Middle frontal gyrus (tissue), 1 donor: ENCODE results near the gene CCDC60.
"Not testable (repeated sequence)": the region's sequence is repeated elsewhere in the genome, so short reads cannot be mapped to it uniquely, and the experiment has no call there.

Experiments
- DNase-seq: peaks from one replicate; pipeline ENCODE4 v3.0.0-alpha.2; 2015; ENCODE audit warnings: low spot score; ENCODE audit errors: extremely low spot score

CCDC60 gene

GRCh38 chr12:119338593-119339363 is 4.2 kb downstream of the CCDC60 start:
- DNase-seq = no peak

- DNase-seq = no peak
These were observed 6.0 kb downstream of the CCDC60 start for GRCh38 chr12:119340578-119340977.

DNA sequence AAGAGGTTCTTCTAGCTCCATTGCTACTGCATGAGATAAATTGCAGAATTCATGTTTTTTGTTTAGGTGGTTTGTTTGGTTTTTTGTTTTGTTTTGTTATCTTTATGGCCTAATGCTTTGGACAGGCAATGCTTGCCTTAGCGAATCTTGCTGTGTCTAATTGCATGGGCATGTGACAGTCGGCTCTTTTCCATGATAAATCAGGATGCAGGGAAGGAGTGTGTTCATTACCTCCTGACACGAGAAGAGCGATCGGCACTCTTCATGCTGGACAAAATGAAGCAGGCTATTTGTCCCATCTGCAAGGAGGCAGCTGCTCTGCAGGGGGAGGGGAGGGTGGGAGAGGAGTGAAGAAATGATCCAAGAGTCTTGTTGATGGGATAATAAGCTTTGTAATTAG is 6.5 kb downstream of the CCDC60 start:
- no peak for DNase-seq

DNA sequence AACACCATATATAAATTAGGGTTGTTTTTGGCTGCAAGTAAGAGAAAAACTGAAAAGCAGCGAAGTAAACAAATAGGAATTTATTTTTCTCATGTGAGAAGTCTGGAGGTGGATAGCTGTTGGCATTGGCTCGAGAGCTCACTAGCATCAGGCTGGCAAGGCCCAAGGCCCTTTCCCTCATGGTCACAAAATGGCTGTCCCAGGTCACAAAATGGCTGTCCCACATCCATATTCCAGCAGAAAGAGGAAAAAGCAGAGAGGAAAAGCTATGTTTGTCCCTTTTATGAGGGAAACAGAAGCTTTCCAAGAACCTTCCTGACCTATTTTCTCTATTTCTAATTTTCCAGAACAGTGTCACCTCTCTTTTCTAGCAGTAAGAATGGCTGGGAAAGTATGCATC is 7.5 kb downstream of the CCDC60 start:
- no peak for DNase-seq

- no peak for DNase-seq
These were observed 8.6 kb downstream of the CCDC60 start for GRCh38 chr12:119343130-119343529.

DNA sequence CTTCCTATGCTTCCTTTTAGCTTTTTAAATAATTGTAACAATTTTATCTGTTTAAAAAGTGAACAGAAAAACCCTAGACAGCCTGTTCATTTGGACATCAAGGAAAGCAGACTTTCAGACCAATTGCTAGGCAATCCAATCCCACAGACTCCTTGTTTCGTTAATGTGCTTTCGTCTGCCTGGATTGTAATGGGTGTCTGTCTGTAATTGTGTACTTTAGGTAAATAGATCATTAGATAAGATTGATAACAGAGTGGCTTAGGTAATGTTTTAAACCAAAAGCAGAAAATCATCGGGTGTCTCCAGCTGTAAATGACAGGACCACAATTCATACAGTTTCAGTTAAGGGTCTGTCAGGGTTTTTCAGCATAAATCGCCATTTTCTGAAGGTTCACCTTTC is 19.6 kb downstream of the CCDC60 start:
- DNase-seq = no peak

DNA sequence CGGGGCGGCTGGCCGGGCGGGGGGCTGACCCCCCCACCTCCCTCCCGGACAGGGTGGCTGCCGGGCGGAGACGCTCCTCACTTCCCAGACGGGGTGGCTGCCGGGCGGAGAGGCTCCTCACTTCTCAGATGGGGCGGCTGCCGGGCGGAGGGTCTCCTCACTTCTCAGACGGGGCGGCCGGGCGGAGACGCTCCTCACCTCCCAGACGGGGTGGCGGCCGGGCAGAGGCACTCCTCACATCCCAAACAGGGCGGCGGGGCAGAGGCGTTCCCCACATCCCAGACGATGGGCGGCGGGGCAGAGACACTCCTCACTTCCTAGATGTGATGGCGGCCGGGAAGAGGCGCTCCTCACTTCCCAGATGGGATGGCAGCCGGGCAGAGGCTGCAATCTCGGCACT is 25.8 kb downstream of the CCDC60 start:
- DNase-seq = not testable (repeated sequence)

GRCh38 chr12:119363037-119363436 is 28.5 kb downstream of the CCDC60 start:
- no peak for DNase-seq

DNA sequence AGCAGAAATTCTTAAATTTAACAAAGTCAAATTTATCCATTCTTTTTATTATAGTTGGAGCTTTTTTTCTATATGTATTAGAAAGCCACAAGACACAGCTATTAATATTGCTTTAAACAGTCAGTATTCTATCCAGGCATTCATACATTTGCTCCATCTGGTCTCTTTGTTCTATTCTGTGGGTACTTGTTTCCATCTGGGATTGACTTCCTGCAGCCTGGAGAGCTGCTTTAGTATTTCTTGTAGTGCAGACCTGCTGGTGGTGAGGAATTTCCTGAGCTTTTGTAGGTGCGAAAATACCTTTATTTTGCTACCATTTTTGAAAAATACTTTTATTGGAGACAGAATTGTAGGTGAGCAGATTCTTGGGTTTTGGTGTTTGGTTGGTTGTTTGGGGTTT is 29.0 kb downstream of the CCDC60 start:
- no peak for DNase-seq

- no peak for DNase-seq
These were observed 30.9 kb downstream of the CCDC60 start for GRCh38 chr12:119365451-119365850.

DNA sequence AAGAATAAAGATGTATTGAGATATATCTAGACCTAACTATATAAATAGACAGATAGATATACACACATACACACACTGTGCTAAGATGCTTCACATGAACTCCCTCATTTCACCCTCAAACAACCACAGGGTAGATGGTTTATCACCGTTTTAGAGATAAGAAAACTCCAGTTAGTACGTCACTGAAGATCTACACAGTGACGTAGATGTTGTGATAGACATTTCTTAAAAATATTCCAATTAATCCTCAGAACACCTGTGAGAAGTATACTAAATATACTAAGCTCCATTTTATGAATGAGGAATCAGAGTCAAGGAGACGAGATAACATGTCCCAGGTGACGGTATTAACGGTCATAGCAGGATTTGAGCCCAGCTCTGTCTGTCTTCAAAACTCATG is 31.5 kb downstream of the CCDC60 start:
- DNase-seq = no peak

GRCh38 chr12:119369161-119369560 is 34.6 kb downstream of the CCDC60 start:
- DNase-seq = no peak

GRCh38 chr12:119369907-119370546 is 35.5 kb downstream of the CCDC60 start:
- DNase-seq = no peak

DNA sequence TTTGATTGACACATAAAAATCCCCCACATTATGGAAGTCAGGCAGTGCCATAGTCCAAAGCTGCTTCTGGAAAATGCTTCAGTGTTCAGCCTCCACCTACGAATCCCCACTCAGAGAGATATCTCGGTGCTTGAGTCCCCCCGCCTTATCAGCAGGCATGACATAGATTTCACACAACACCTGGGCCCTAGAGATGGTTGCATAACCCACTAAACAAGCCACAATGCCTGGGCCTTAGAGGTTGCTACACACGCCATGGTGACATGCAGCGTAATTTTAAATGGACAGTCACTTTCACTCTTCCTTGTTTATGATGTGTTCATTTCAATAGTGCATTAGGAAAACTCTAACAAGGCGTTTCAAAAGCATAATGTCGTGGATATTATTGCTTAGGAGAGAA is 38.0 kb downstream of the CCDC60 start:
- no peak for DNase-seq

GRCh38 chr12:119373001-119373400 is 38.5 kb downstream of the CCDC60 start:
- DNase-seq = no peak

GRCh38 chr12:119373666-119374065 is 39.1 kb downstream of the CCDC60 start:
- DNase-seq = no peak

- DNase-seq = no peak
These were observed 40.1 kb downstream of the CCDC60 start for GRCh38 chr12:119374635-119375034.

DNA sequence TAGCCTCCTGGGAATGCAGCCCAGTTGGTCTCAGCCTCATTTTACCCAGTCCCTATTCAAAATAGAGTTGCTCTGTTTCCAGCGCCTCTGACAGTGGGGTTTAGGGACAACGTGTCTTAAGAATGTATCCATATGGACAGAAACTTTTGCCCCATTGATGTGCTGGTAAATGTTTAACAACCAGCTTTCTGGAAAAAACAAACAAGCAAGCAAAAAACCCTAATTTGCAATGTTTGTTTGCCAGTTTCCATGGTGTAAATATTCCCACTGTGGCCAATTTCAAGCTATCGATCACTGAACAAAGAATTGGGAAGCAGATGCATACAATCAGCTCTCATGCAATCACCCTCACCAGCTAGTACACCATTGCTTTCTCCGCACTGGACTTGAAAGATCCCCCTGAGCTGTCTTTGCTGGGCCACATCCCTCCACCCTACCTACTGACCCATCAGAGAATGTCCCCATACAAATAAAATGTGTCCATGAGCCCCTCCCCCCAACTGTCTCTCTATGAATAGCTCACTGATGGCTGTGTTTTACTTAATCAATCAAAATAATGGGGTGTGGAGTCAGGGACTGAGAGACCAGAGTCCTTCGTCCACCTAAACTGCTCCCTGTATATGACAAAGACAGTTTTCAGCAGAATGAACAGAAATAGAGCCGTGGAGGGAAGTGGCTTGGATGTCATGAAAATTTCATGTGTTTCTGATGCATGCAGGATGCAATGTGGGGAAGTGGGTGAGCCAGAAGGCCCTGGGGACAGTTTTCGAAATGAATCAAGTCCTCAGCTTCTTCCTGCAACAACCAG is 40.8 kb downstream of the CCDC60 start:
- no peak for DNase-seq

- no peak for DNase-seq
These were observed 41.3 kb downstream of the CCDC60 start for GRCh38 chr12:119375883-119376190.

- no peak for DNase-seq
These were observed 44.4 kb downstream of the CCDC60 start for GRCh38 chr12:119378903-119379302.

DNA sequence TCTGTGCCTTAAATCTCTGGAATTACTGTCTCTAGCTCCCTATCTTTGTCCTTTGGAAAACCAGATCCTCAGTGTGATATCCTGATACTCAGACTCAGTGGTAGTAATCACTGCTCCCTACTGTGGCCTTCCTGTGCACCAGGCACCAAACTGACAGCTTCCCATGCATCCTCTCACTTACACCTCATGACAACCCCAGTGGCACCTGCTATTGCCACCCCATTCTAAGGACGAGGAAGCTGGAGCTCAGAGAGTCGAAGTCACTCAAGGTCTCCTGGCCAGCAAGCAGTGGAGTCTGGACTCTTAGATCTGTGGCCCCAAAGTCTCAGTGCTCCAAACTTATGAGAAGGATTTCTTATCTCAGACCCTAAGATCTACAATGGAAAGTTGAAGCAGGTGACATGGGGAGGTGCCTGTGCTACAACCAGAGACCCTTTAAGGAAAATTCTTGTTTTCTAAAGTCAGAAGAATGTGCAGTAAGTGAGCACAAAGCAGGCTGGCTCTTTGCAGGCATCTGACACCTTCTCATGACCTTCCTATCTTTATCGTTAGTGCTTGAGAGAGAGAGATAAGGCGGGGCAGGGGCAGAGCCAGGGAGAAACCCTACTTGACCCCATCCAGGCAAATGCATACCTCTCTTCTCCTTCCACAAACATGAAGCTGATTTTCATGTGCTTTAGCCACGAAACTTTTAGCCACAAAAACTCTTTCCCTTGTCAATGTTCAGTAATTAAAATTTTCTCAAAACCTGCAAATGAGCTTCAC is 47.1 kb downstream of the CCDC60 start:
- DNase-seq = no peak

DNA sequence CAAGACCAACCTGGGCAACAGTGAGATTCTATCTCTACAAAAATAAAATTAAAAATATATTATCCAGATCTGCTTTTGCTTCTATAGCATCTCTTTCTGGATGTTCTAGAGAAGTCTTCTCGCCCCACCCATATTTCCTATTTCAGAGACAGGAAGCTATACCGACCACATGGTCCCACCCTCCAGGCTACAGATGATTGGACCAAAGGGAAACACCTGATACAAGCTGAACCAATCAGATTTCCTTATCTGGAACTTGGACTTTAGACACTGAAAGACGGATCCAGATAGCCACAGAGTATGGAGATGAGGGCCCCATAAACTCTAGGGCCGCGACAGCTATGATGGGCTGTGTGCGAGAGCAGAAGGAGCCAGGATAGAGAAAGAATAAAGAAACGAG is 48.7 kb downstream of the CCDC60 start:
- DNase-seq = no peak
